Stomach (tissue), 4 donors: ENCODE results near the gene KDM4B.

Source experiments
- EP300 ChIP-seq: sonication (generic); formaldehyde crosslinking; IDR thresholded peaks from one replicate; pipeline ENCODE4 v1.6.1; 2017; ENCODE audit warnings: antibody characterized with exemption
- POLR2A ChIP-seq, 4 donors: fragments of 450-650 bp; IDR thresholded peaks; one replicate each; pipeline ENCODE4 v1.6.1; 2016; ENCODE audit warnings: antibody characterized with exemption in 4 of 4, control low read depth in 2 of 4, mild to moderate bottlenecking in 1 of 4, moderate library complexity in 1 of 4
- POLR2AphosphoS5 ChIP-seq, 3 donors: sonication (generic); formaldehyde crosslinking; IDR thresholded peaks; one replicate each; pipeline ENCODE4 v1.6.1; 2016; ENCODE audit warnings: antibody characterized with exemption in 3 of 3
- TF ChIP-seq, protein P1 (sequence below), 7 experiments: fragments of 450-650 bp in 4 of 7; fragments of 200-600 bp in 3 of 7; sonication (generic) in 3 of 7; IDR thresholded peaks; one replicate each; pipeline ENCODE4 v1.5.1; 2016 to 2019; ENCODE audit warnings: antibody characterized with exemption in 7 of 7, control low read depth in 2 of 7, mild to moderate bottlenecking in 1 of 7

DNA sequence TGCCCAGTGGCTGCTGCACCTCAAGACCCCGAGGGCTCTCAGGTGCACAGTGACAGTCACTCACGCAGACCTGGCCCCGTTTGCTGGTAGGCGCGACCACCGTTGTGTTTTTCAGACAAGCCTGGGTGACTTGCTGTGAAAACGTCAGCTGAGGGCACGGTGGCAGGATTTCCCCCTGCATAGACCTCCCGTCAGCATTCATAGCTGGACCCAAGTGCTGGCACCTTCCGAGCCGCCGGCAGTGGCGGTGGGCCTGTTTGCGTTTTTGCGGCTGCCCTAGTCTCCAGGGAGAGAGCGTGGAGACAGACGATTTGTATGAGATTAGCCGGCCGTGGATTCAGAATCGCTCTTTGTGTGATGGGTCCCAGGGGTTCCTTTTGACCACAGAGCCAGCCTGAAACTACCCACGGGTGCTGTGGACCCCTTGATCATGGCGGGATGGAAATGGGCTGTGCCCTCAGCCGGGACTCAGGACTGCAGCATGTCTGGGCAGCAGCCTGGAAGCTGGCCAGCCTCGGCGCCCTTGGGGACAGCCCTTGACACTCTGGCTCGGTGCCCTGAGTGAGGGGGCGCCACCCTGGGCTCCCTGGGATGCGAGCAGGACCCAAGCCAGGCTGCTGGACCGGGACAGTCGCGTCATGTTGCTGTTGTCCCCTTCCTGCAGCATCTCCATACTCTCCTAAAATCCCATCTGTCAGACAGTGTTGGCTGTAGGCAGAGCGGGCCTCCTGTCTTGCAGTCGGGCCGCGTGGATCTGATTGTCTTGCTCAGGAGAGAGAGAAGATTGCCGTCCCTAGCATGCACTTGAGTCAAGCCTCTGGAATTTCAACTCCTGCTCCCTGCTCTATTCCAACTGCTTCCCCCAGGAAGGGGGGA lies 8.6 kb downstream of the KDM4B start:
- TF ChIP-seq POLR2A (IDR thresholded peaks at IDR 0.05) (no peak), POLR2AphosphoS5 (IDR thresholded peaks at IDR 0.05) (peak in 2 of 3 donors; percentile 39 to 42), EP300 (no peak)
- TF ChIP-seq, protein P1, sequence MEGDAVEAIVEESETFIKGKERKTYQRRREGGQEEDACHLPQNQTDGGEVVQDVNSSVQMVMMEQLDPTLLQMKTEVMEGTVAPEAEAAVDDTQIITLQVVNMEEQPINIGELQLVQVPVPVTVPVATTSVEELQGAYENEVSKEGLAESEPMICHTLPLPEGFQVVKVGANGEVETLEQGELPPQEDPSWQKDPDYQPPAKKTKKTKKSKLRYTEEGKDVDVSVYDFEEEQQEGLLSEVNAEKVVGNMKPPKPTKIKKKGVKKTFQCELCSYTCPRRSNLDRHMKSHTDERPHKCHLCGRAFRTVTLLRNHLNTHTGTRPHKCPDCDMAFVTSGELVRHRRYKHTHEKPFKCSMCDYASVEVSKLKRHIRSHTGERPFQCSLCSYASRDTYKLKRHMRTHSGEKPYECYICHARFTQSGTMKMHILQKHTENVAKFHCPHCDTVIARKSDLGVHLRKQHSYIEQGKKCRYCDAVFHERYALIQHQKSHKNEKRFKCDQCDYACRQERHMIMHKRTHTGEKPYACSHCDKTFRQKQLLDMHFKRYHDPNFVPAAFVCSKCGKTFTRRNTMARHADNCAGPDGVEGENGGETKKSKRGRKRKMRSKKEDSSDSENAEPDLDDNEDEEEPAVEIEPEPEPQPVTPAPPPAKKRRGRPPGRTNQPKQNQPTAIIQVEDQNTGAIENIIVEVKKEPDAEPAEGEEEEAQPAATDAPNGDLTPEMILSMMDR (IDR thresholded peaks at IDR 0.05): no peak
